HEK293 (cell line): ENCODE data around the gene MTPN.

Experiments
- ATF2 ChIP-seq: fragments of 450-650 bp; formaldehyde crosslinking; IDR thresholded peaks from 2 replicates; pipeline ENCODE4 v1.5.1; 2016; ENCODE audit warnings: missing biosample characterization, missing genetic modification characterization, low read depth
- CTCF ChIP-seq: fragments of 450-650 bp; formaldehyde crosslinking; IDR thresholded peaks from 2 replicates; pipeline ENCODE4 v1.5.1; 2016; ENCODE audit warnings: missing biosample characterization, missing genetic modification characterization
- TSHZ1 ChIP-seq: fragments of 450-650 bp; formaldehyde crosslinking; IDR thresholded peaks from 2 replicates; pipeline ENCODE4 v1.5.1; 2016; ENCODE audit warnings: missing biosample characterization, missing genetic modification characterization, borderline replicate concordance
- ZBTB21 ChIP-seq: fragments of 450-650 bp; formaldehyde crosslinking; IDR thresholded peaks from 2 replicates; pipeline ENCODE4 v1.5.1; 2017; ENCODE audit warnings: missing biosample characterization, missing genetic modification characterization
- ZBTB6 ChIP-seq: fragments of 450-650 bp; formaldehyde crosslinking; IDR thresholded peaks from 2 replicates; pipeline ENCODE4 v1.5.1; 2017; ENCODE audit warnings: missing biosample characterization, missing genetic modification characterization
- ZNF621 ChIP-seq: fragments of 450-650 bp; formaldehyde crosslinking; IDR thresholded peaks from 2 replicates; pipeline ENCODE4 v1.5.1; 2017; ENCODE audit warnings: missing biosample characterization, missing genetic modification characterization
- ZNF777 ChIP-seq: fragments of 450-650 bp; formaldehyde crosslinking; IDR thresholded peaks from 2 replicates; pipeline ENCODE4 v1.5.1; 2017; ENCODE audit warnings: missing biosample characterization, missing genetic modification characterization, borderline replicate concordance

- TF ChIP-seq ZBTB21 (tag by site-specific recombination) (no peak), CTCF (no peak), ATF2 (tag by site-specific recombination) (no peak), ZNF777 (tag by site-specific recombination) (no peak), ZBTB6 (tag by site-specific recombination) (no peak), TSHZ1 (no peak), ZNF621 (tag by site-specific recombination) (no peak)
Measured at GRCh38 chr7:135900065-135900546, 77.1 kb downstream of the MTPN start.
